Activated CD8-positive, alpha-beta T cell treated with anti-CD3 and anti-CD28 coated beads for 36 hours (primary cell): ENCODE data around the gene FIBIN. TPM values are rescaled to one million over a fixed set of nuclear protein-coding genes. Genes with fewer than 3 reads are reported as not detected.

ENCODE experiments used
- ATAC-seq: fragments of 200-7000 bp; cut with Tn5 transposase; one replicate; pipeline ENCODE4 v1.10.0; 2021; ENCODE audit warnings: mild to moderate bottlenecking, moderate library complexity
- CTCF ChIA-PET: fragments of 350-600 bp; sonication (Branson Sonifier 250); formaldehyde crosslinking; loops from one replicate; lab custom pipeline; 2021; ENCODE audit warnings: antibody characterized with exemption; lab: Charles Lee
- POLR2A ChIA-PET: fragments of 350-600 bp; sonication (Branson Sonifier 250); formaldehyde crosslinking; loops from one replicate; lab custom pipeline; 2021; ENCODE audit warnings: antibody characterized with exemption; lab: Charles Lee
- DNase-seq: peaks from one replicate; pipeline ENCODE4 v3.0.0-alpha.2; 2020
- H3K27ac Mint-ChIP-seq: one replicate; pipeline ENCODE4 v1.8.0; 2021; ENCODE audit warnings: mild to moderate bottlenecking, mixed read lengths
- H3K27me3 Mint-ChIP-seq: one replicate; pipeline ENCODE4 v1.8.0; 2021; ENCODE audit warnings: mixed read lengths
- H3K36me3 Mint-ChIP-seq: one replicate; pipeline ENCODE4 v1.8.0; 2021; ENCODE audit warnings: low read depth, mixed read lengths
- H3K4me1 Mint-ChIP-seq: one replicate; pipeline ENCODE4 v1.8.0; 2021; ENCODE audit warnings: low read depth, mixed read lengths
- H3K4me3 Mint-ChIP-seq: one replicate; pipeline ENCODE4 v1.8.0; 2021; ENCODE audit warnings: mild to moderate bottlenecking, moderate library complexity, mixed read lengths
- H3K9me3 Mint-ChIP-seq: one replicate; pipeline ENCODE4 v1.8.0; 2021; ENCODE audit warnings: mixed read lengths
- CTCF ChIP-seq: fragments of 200-600 bp; IDR thresholded peaks from one replicate; pipeline ENCODE4 v1.8.0; 2022; ENCODE audit warnings: antibody characterized with exemption, mild to moderate bottlenecking
- intact Hi-C: fragments of 100-400 bp; cut with micrococcal nuclease; formaldehyde crosslinking; loops from one replicate; pipeline ENCODE4 v1.10.0; 2022
- total RNA-seq, 2 experiments: library from RNA; stranded (reverse); gene quantifications; one replicate each; pipeline ENCODE4 v1.2.3, GENCODE V29; 2021

The FIBIN gene
- total RNA-seq, 2 experiments from 2014 or later = not detected

- DNase-seq (no peak), ATAC-seq (no peak)
- ChIA-PET CTCF (no interaction called here), POLR2A (no interaction called here)
- intact Hi-C loops = no loop called here
- Mint-ChIP-seq H3K36me3 (no peaks in the 10 kb centered on the region), H3K4me3 (no peak overlapping the region), H3K27ac (no peak overlapping the region), H3K9me3 (no peaks in the 10 kb centered on the region), H3K27me3 (no peaks in the 10 kb centered on the region), H3K4me1 (no peaks in the 10 kb centered on the region)
- TF ChIP-seq CTCF = no peak
Observed at GRCh38 chr11:27024865-27025264, 31.0 kb downstream of the FIBIN start.

- Mint-ChIP-seq H3K4me1 (no peaks in the 10 kb centered on the region), H3K9me3 (no peaks in the 10 kb centered on the region), H3K27me3 (no peaks in the 10 kb centered on the region), H3K36me3 (no peaks in the 10 kb centered on the region), H3K4me3 (no peak overlapping the region), H3K27ac (no peak overlapping the region)
- POLR2A ChIA-PET = no interaction called here
- ATAC-seq (no peak), DNase-seq (no peak)
- intact Hi-C loops = no loop called here
- TF ChIP-seq CTCF = no peak
- CTCF ChIA-PET = no interaction called here
Observed at GRCh38 chr11:27025312-27025955, 31.5 kb downstream of the FIBIN start.

- H3K9me3 Mint-ChIP-seq = no peaks in the 10 kb centered on the region
- CTCF ChIA-PET = no interaction called here
- no peaks in the 10 kb centered on the region for H3K36me3 Mint-ChIP-seq
- H3K4me3 Mint-ChIP-seq = no peak overlapping the region
- no peak for DNase-seq
- POLR2A ChIA-PET = no interaction called here
- no peak for ATAC-seq
- H3K27me3 Mint-ChIP-seq = no peaks in the 10 kb centered on the region
- TF ChIP-seq CTCF = no peak
- H3K4me1 Mint-ChIP-seq = no peaks in the 10 kb centered on the region
- intact Hi-C loops = no loop called here
- no peak overlapping the region for H3K27ac Mint-ChIP-seq
Observed at GRCh38 chr11:27025957-27026733, 32.2 kb downstream of the FIBIN start.

DNA sequence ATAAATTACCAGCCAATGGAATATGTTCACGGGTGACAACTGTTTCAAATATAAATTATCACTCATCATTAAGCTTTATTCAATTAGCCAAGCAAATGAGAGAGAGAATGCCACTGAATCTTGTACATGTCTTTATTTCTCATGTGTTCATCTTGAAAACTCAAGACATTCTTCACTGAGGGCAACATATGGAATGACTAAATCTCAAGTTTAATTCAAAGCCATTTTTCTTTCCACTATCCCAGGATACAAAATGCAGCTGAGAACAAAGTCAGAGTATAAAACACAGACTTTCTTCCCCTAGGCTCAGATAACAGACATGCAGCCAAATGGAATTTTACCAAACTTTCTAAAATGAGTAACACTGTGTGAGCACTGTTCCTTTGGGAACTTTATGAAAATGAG lies 34.7 kb downstream of the FIBIN start:
- ChIA-PET POLR2A (no interaction called here), CTCF (no interaction called here)
- TF ChIP-seq CTCF = no peak
- ATAC-seq (no peak), DNase-seq (no peak)
- no peak overlapping the region for H3K27ac Mint-ChIP-seq
- H3K36me3 Mint-ChIP-seq = no peaks in the 10 kb centered on the region
- intact Hi-C loops = no loop called here
- peaks cover 4% of the 10 kb centered on the region for H3K9me3 Mint-ChIP-seq
- no peaks in the 10 kb centered on the region for H3K4me1 Mint-ChIP-seq
- H3K4me3 Mint-ChIP-seq = no peak overlapping the region
- H3K27me3 Mint-ChIP-seq = no peaks in the 10 kb centered on the region

DNA sequence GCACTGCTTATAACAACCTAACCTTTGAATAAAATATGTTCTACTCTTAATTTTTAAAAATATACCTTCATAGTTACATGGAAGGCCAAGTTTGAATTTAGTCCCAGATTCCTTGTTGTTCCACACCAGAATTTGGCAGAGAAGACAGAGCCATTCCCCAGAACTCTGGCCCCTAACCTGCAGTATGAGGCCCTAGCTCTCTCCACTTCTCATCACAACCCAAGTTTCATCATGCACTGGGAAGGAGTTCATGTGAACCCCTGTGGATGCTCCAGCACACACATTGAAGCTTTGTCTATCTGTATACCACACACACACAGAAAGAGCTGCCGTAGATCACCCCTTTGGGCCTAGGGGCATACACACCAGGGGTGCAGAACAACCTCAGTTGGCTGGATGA lies 36.1 kb downstream of the FIBIN start:
- TF ChIP-seq CTCF = no peak
- Mint-ChIP-seq H3K4me1 (no peaks in the 10 kb centered on the region), H3K27me3 (no peaks in the 10 kb centered on the region), H3K36me3 (no peaks in the 10 kb centered on the region), H3K27ac (no peak overlapping the region), H3K4me3 (no peak overlapping the region), H3K9me3 (peaks cover 13% of the 10 kb centered on the region)
- POLR2A ChIA-PET = no interaction called here
- CTCF ChIA-PET = no interaction called here
- intact Hi-C loops = no loop called here
- ATAC-seq (no peak), DNase-seq (no peak)
